Lower leg skin (tissue), 4 donors: ENCODE results near the gene DNAH12. TPM values are rescaled to one million over a fixed set of nuclear protein-coding genes. Genes with fewer than 3 reads are reported as not detected.
A peak's percentile ranks its signal among the peaks of the same experiment; 100 is the strongest.

ENCODE experiments used
- DNase-seq, 2 donors: peaks; one replicate each; pipeline ENCODE4 v3.0.0-alpha.2; 2019; ENCODE audit warnings: low spot score in 2 of 2
- H3K4me3 ChIP-seq: fragments of 200-600 bp; sonication (generic); 2 replicates; pipeline ENCODE4 v1.5.1; 2017; ENCODE audit warnings: mild to moderate bottlenecking, low read depth; ENCODE audit not compliant: poor library complexity, severe bottlenecking
- CTCF ChIP-seq, 3 donors: fragments of 450-650 bp; IDR thresholded peaks; one replicate each; pipeline ENCODE4 v1.5.1; 2016; ENCODE audit warnings: antibody characterized with exemption in 3 of 3, mild to moderate bottlenecking in 3 of 3, moderate library complexity in 2 of 3
- POLR2A ChIP-seq, 2 donors: fragments of 450-650 bp; IDR thresholded peaks; one replicate each; pipeline ENCODE4 v1.6.1; 2016 to 2017; ENCODE audit warnings: antibody characterized with exemption in 2 of 2, mild to moderate bottlenecking in 1 of 2, moderate library complexity in 1 of 2
- WGBS, 2 donors: methylation state at CpG; one replicate each; pipeline ENCODE4 v1.1.5; 2018; 5-methylcytosine and 5-hydroxymethylcytosine counted together
- intact Hi-C: fragments of 100-400 bp; cut with DNase I; formaldehyde crosslinking; loops from one replicate; pipeline ENCODE4 v1.15.0; 2023; ENCODE audit warnings: low total_unique reads
- total RNA-seq, 4 donors: library from RNA; depleted of rRNA; stranded (reverse); fragments of >200 nt; gene quantifications; one replicate each; pipeline ENCODE4 v1.1.0, GENCODE V29; 2016

Gene DNAH12
- total RNA-seq, 4 donors from 2014 or later = under 0.01 to 0.03 TPM; not detected in 2

- DNase-seq = no peak
- intact Hi-C loops = no loop called here
- 81 to 84% methylated on average over 1 of the region's 1 CpG for WGBS, 2 donors
- TF ChIP-seq CTCF (IDR thresholded peaks at IDR 0.05) (no peak), POLR2A (IDR thresholded peaks at IDR 0.05) (no peak)
- H3K4me3 ChIP-seq = no peak overlapping the region
Measured at GRCh38 chr3:57268416-57268815, 275.7 kb downstream of the DNAH12 start.

GRCh38 chr3:57261929-57262328 is 282.2 kb downstream of the DNAH12 start:
- intact Hi-C loops = no loop called here
- TF ChIP-seq CTCF (IDR thresholded peaks at IDR 0.05) (no peak), POLR2A (IDR thresholded peaks at IDR 0.05) (no peak)
- no peak for DNase-seq
- H3K4me3 ChIP-seq = no peak overlapping the region
- WGBS, 2 donors = 90 to 98% methylated on average over 3 of the region's 3 CpGs

- 93 to 96% methylated on average over 4 of the region's 4 CpGs for WGBS, 2 donors
- no peak for DNase-seq
- intact Hi-C loops = no loop called here
- TF ChIP-seq POLR2A (IDR thresholded peaks at IDR 0.05) = no peak
- H3K4me3 ChIP-seq = no peak overlapping the region
Measured at GRCh38 chr3:57261119-57261518, 283.0 kb downstream of the DNAH12 start.

- no peak overlapping the region for H3K4me3 ChIP-seq
- TF ChIP-seq POLR2A (IDR thresholded peaks at IDR 0.05) = no peak
- TF ChIP-seq CTCF (IDR thresholded peaks at IDR 0.05) = no peak
- intact Hi-C loops = no loop called here
- no peak for DNase-seq
Measured at GRCh38 chr3:57257678-57258077, 286.5 kb downstream of the DNAH12 start.

- intact Hi-C loops = no loop called here
- WGBS, 2 donors = 83 to 95% methylated on average over 3 of the region's 3 CpGs
- no peak overlapping the region for H3K4me3 ChIP-seq
- TF ChIP-seq POLR2A (IDR thresholded peaks at IDR 0.05) (no peak), CTCF (IDR thresholded peaks at IDR 0.05) (no peak)
- DNase-seq = no peak
Measured at GRCh38 chr3:57256844-57257243, 287.3 kb downstream of the DNAH12 start.

- no peak for TF ChIP-seq POLR2A (IDR thresholded peaks at IDR 0.05)
- TF ChIP-seq CTCF (IDR thresholded peaks at IDR 0.05) = no peak
- intact Hi-C loops = no loop called here
- peak in 1 of 2 donors; percentile 46 for DNase-seq
- 59 to 73% methylated on average over 1 of the region's 1 CpG for WGBS, 2 donors
- no peak overlapping the region for H3K4me3 ChIP-seq
Measured at GRCh38 chr3:57252404-57252803, 291.7 kb downstream of the DNAH12 start.
